ENCODE measurements around the gene DCAF15.

DNA sequence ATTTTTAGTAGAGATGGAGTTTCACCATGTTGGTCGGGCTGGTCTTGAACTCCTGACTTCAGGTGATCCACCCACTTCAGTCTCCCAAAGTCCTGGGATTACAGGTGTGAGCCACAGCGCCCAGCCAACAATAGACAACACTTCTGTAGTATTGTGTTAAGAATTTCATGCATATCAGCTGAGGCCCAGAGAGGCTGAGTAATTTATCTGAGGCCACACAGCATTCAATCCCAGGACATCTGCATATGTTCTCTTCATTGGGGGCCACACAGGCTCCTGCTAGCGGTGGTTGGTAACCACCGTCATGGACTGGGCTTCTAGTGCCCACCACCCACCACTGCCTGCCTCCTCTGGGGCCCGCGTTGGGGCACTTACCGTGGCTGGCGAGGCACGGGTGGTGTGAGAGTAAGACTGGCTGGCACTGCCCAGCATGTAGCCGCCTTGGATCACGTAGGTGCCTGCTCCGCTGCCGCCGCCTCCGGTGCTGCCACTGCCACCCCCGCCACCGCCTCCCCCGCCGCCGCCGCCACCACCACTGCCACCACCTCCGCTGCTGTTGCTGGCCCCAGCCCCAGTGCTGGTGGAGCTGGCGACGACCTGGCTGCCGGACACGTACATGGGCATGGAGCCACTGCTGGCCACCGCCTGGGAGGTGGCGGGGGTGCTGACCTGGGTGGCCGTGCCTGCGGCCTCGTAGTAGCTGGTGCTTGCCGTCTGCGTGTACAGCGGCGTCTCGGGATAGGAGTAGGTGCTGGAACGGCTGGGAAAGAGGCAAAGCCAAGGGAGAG, 20.3 kb downstream of the DCAF15 start:
- TF ChIP-seq CTCF (conservative IDR thresholded peaks at IDR 0.05 in 1 of 2, IDR thresholded peaks at IDR 0.05 in 1 of 2; ENCODE audit: extremely low read depth in 1 of 2, insufficient read depth in 1 of 2, low read depth in 1 of 2, low read length in 2 of 2) (no peak), EZH2 (IDR thresholded peaks at IDR 0.05; ENCODE audit: borderline replicate concordance, low read length) (no peak)

All from mammary epithelial cell (primary cell).